Right forelimb (tissue), 1 donor: Measurements from ENCODE around the gene RPRD2.

ENCODE experiments used
- DNase-seq: peaks from one replicate; pipeline ENCODE4 v3.0.0-alpha.2; 2018

RPRD2 gene

DNA sequence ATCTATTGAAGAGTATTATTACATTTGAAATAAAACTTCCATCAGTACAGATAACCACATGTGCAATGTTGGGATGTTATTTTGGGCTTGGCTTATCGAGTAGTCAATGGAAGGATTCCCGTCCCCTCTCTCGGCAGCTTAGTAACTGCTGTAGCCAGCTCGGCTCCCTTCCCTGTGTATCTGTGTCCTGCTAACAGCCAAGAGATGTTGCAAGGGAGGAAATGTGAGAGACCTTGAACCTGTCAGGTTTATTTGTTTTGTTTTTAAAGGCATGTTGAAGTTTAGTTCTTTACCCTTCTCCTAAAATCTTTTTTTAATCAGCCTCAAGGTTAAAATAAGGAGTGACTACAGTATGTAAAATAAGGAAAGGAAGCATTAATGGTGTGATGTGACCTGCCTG, 109.7 kb downstream of the RPRD2 start:
- no peak for DNase-seq

DNA sequence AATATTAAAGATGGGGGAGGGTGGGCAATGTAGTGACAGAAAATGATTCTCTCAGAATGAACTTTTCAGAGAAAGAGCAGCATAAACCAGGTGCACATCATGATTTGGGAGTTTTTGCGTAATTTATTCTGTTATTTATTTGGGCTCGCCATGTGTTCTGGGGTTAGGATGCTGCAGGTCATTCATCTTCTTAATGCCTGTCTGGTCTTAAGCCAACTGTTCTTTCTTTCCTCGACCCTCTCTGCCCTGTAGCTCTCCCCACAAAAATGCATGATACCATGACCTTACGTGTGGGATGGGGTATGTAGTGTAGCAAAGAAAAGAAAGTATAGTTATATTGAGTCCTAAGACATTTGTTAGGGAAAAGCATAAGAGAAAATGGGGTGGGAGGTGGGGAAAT, 110.9 kb downstream of the RPRD2 start:
- no peak for DNase-seq

DNA sequence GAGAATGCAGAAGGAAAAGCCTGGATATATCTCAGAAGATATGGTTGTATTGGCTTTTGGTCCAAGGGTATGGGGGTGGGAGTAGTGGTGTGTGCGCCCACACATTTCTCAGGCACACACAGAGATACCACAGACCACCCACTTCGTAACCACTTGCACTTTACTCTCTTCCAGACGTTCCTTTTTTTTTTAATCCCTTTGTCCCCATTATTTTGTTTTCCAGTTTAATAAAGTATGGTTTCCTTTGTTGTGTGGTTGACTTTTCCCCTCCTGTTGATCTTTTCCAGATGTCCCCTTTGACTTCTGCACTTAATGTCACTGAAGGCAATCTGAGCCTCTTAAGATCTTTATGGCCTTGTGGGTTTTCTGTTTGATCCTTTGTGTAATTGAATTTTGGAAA, 112.8 kb downstream of the RPRD2 start:
- no peak for DNase-seq

DNA sequence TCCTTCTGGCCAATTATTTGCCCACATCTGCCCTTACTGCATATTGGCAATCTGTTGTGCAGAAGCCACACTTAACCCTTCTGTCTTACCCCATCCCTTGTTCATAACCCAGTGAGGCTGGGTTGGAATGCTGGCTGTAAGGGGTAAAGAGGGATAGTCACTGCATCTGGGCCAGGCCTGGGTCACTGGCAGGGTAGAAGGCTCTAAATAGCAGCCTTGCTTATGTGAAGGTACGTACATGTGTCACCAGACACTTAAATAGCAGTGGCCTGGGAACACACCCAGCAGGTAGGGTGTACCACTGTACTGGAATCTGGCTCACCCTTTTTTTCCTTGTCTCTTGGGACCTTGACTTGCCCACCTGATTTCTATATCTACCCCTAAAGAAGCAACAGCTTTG, 113.4 kb downstream of the RPRD2 start:
- DNase-seq = no peak

DNA sequence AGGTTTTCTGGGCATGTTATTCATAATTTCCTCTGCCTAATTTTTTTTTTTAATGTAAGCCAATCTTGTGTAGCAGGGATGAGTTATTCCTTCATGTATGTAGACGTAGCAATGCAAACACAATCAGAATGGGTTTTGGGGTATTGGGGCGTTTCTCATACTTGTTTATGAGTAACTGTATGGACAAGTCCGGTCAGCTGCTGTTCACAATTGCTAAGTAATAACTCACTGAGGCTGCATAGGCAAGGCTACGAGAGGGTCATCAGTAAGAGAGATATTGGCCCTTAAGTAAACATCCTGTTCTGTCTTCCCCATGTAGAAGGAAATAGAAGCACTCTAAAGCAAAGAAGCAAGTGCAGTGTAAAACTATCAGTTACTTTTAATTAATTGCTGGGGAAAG, 113.8 kb downstream of the RPRD2 start:
- no peak for DNase-seq

DNA sequence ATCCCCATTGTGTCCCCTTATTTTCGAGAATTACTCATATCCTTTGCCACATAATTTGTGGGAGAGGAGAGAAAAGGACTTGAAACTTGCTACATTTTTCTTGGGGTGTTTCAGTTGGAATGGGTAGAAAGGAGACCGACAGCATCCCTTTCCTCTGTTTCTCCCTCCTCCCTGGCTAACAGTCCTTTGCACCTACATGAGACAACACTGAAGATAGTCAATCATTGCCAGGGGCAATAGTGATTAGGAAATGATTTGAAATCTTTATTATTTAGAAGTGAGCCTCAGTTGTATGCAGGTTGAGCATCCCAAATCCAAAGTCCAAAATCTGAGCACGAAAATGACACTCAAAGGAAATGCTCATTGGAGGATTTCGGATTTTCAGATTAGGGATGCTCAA, 115.4 kb downstream of the RPRD2 start:
- no peak for DNase-seq

DNA sequence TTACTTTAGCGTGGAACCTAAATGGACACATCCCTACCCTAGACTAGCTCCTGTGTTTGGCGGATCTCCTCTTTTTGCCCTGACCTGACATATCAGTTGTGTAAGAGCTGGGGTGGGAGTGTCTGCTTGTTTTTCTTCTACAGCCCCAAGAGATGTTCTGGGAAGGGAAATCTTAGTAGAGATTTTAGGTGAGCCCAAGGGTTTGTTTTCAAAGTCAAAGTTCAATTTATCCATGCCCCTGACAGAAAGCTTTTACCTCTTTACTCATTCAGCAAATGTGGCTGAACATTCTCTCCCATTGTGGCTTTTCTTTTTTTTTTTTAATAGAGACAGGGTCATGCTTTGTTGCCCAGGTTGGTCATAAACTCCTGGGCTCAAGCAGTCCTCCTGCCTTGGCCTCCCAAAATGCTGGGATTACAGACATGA, 116.0 kb downstream of the RPRD2 start:
- no peak for DNase-seq

DNA sequence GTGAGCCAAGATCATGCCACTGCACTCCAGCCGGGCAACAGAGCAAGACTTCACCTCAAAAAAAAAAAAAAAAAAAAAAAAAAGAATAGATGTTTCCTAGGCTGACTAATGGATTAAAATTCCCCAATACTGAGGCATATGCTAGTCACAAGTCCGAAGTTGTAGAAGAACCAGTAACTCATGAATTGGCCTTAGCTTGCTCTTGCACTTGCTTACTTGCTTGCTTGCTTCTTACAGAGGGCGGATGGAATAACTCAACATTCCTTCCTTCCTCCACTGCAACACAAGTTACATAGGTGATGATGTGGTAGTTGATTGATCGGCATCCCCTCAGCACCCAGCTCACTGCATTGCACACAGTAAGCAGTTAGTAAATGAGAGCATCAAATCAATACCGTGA, 120.5 kb downstream of the RPRD2 start:
- no peak for DNase-seq

DNA sequence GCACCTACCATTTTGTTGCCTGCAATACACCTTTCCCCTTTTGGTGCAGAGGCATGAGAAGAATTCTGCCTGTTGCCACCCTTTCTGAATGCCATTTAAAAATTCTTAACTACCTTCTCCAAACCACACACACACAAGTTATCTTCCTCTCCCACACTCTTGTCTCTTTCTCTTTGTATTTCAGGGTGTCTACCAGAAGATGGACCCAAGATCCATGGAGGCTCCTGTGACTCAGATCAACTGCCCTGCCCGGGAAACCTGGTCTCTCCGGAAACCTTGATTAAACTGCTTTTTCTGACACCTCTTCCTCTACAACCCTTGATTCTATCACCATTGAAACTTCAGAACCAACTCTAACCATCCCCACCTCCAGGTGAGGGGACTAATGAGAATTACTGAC, 120.9 kb downstream of the RPRD2 start:
- DNase-seq = no peak

DNA sequence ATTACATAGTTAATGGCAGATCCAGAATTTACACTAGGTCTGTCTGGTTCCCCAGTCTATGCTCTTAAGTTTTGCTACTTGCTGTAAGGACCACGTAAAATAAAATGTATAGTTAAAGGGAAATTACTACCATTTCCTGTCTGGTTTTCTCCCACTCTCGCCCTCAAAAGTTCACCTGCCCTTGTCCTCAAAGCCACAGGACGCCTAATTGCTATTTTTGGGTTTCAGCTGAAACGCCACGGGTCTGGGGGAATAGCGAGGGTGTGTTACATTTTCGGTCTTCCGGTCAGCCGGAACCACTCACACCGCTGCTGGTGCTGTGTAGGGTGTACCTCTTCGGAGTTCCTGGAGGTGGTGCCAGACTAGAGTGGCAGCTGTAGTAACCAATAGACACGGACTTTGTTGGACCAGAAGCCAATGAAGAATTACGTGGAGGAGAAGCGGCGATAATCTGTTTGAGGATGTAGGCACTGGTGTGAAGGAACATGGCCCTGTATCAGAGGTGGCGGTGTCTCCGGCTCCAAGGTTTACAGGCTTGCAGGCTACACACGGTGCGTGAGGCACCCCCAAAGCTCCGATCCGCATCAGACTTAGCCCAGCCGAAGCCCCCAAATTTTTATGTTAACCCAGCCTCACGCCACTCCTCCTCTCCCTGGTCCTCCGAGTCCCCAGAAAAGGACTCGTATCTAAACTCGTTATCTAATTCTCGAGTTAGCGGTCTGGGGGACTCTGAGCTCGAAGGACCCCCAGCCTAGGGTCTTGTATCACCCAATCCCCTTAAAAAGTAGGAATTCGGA, 123.2 kb downstream of the RPRD2 start, which contains the start of gene TARS2:
Gene TARS2, plus strand, starts transcription at position 454 of the 797 bp plus-strand sequence. Its CDS starts 32 bp downstream, at position 486.
- peak; percentile 95 for DNase-seq

DNA sequence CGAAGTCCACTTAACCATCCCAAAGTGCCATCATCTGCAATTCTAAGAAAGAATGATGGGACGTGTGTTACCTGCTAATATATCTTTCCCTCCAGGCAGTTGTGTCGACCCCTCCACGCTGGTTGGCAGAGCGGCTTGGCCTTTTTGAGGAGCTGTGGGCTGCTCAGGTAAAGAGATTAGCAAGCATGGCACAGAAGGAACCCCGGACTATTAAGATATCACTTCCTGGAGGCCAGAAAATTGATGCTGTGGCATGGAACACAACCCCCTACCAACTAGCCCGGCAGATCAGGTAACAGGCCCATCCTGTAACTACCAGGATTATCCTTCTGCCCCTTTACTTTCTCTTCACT, 123.8 kb downstream of the RPRD2 start:
- DNase-seq = no peak

DNA sequence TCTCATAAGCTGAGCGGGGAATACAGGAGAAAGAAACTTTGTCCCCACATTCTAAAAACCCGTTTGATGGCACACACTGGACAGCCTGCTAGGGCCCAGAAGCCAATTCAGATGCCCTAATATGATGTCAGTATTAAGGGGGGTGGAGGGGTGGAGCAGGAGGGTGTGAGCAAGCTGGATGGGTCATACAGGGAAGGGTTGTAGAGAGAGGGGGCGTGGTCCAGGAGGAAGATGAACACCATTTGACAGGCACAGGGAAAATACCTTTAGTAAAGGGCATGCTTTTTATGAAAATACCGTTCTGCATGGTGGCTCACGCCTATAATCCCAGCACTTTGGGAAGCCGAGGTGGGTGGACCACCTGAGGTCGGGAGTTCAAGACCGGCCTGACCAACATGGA, 129.2 kb downstream of the RPRD2 start:
- DNase-seq = no peak

DNA sequence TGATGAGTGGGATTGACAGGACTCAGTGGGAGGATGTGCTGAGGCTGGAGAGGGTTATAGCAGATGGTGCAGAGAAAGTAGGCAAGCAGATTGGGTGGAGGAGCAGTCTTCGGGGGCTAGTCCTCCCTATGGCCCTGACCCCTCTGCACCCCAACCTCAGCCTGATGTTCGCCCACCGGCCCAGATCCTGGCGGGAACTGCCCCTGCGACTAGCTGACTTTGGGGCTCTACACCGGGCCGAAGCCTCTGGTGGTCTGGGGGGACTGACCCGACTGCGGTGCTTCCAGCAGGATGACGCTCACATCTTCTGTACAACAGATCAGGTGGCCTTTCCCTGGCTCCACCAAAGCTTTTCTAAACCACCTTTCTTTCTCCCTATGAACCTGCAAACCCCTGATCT, 134.4 kb downstream of the RPRD2 start:
- no peak for DNase-seq

DNA sequence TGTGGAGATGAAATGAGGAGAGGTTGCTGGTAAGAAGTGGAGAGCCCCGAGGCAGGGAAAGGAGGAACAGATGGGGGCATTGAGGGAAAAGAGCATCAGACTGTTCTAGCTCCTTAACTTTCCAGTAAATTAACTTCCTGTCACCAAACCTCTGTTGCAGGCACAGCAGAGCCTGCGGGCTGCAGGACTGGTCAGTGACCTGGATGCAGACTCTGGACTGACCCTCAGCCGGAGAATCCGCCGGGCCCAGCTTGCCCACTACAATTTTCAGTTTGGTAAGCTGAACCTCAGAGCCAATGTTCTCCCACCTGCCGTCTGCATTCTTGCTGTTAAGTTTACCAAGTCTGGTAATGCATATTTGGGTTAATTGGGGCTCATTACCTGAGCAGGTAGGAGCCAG, 141.5 kb downstream of the RPRD2 start:
- no peak for DNase-seq

DNA sequence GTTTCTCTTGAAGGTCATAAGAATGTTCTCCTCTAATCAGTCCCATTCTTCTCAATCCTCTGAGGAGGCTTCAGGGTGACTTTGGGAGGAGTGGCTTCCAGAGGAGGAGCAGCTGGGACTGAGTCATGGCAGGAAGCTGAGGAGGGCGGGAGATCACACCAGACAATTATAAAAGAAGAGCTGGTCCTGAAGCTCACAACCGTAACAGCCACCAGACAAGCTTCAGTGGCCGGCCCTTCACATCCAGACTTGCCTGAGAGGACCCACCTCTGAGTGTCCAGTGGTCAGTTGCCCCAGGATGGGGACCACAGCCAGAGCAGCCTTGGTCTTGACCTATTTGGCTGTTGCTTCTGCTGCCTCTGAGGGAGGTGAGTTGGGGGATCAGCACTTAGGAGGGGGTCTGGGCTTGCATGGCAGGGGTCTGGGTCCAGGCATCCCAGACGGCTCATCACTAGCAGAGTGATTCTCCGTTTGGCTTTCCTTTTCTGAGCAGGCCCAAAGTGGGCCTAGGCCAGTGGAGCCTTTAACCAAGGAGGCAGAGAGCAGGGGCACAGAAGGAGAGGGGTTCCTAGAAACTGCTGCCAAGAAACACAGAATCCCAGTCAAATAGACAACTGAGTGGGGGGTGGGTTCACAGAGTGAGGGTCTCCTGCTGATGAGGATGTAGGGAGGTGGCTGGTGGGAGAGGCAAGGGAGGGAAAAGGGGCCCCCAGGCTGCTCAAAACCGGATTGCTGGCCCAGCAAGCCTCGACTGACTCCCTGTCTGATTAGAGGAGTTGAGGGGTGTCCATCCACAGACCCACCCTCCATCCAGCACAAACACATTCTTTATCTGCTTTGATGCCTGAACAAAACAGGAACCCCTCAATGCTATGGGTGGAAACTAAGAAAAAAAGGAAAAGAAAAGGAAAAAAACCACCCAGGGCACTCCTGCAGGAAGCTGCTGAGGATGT, 144.2 kb downstream of the RPRD2 start, which contains the start of gene ECM1:
Gene ECM1, plus strand, starts transcription at position 198 of the 953 bp plus-strand sequence. Its CDS starts 101 bp downstream, at position 299.
- no peak for DNase-seq

DNA sequence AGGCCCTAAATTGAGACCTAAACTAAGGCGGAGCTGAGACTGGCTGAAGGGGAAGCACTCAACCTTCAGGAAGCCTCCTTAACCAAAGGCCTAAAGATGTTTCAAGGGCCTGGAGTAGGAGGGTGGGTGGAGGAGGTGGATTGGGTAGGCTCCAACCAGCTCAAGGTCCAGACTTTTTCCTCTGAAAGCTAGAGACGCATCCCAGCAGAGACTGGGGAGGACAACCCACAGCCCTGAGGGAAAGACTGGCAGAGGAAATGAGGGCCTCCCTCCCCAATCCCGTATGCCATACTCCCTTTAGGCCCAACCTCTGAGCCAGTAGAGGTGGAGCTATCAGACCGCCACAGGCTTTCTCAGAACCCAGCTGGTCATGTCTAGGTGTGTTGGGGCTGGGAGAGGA, 145.0 kb downstream of the RPRD2 start:
- DNase-seq = no peak

DNA sequence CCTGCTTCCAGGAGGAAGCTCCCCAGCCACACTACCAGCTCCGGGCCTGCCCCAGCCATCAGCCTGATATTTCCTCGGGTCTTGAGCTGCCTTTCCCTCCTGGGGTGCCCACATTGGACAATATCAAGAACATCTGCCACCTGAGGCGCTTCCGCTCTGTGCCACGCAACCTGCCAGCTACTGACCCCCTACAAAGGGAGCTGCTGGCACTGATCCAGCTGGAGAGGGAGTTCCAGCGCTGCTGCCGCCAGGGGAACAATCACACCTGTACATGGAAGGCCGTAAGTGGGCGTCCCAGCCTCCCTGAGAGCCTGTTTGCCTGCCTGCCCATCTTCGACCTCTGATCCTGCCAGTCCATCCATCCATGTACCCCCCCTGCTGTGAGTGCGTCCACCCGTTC, 147.6 kb downstream of the RPRD2 start:
- peak; percentile 39 for DNase-seq

DNA sequence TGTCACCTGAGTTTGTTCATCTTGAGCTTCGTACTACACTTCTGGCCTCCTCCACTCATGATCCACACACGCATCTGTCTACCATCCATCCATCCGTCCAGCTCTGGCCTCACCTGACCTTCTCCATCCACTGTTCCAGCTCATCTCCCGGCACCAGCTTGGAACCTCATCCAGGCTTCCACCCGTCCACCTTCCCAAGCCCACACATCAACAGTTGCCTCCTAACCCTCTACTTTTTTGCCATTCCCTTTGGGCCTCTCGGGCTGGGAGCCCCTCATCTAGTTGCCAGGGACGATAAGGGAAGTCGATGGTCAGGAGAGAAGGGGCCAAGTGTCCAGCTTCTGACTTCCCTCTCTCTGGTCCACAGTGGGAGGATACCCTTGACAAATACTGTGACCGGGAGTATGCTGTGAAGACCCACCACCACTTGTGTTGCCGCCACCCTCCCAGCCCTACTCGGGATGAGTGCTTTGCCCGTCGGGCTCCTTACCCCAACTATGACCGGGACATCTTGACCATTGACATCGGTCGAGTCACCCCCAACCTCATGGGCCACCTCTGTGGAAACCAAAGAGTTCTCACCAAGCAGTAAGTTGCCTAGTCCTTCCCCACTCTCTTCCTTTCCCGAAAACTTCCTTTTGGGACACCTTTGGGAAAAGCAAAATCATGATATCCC, 148.2 kb downstream of the RPRD2 start:
- DNase-seq = peak; percentile 35

DNA sequence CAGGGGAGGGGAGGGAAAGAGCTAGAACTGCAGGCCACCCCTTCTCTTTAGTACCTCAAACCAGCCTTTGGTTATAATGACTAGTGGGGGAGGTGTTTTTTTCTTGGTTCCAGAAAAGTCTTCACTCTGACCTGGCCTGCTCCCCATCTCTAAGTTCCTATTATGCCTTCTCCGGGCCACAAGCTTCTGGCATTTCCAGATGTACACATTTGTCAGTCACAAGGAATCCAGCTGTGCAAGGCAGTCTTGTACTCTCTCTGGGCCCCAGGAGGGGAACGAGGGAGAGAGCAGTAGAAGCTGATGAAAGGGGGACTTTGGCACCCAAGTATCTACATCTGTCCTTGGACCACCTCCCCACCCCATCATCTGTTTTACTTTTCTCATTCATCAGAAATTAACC, 148.9 kb downstream of the RPRD2 start:
- DNase-seq = peak; percentile 46

DNA sequence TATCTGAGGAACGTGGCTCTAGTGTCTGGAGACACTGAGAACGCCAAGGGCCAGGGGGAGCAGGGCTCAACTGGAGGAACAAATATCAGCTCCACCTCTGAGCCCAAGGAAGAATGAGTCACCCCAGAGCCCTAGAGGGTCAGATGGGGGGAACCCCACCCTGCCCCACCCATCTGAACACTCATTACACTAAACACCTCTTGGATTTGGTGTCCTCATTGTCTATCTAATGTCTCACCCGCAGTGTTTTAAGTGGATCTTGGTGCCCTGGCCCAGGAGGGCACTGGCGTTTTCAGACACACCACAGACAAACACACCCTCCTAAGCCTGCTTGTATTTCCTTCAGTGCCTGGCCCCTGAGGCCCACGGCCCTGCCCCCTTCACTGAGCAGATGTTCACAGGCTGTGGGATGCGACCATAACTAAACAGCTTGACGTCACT, 149.4 kb downstream of the RPRD2 start:
- peak; percentile 46 for DNase-seq

DNA sequence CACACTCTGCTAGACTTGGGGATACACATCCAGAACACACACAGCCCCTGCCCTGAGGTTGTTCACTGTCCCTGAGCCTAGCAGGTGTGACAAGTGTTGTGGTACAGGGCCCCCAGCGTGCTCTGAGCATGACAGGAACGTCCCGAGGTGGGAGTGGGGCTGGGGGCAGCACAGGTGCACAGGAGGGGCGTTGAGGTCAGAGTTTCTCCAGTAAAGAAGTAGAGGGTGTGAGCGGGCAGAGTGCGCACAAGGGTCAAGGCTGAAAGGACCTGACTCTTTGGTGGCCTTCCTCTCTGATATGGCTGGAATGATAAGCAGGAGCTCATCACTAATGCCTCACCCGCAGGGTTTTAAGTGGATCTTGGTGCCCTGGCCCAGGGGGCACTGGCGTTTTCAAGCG, 150.3 kb downstream of the RPRD2 start:
- DNase-seq = no peak

DNA sequence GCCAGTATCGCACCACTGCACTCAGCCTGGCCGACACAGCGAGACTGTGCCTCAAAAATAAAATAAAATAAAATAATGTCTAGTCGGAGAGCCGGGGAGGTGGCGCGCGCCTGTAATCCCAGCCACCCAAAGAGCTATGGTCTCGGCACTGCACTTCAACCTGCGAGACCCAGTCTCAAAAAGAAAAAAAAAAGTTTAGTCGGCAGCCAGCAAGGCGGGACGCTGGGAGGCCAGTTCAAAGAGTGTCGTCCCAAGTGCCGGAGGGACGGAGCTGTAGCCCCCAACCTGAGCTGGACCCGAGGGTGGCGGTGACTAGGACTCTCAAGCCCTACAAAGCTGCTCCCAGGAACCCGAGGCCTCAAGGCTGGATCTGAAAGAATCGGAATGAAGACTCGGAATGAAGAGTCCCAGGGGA, 151.0 kb downstream of the RPRD2 start:
- no peak for DNase-seq
